Neural cell (in vitro differentiated cells): ENCODE measurements around the gene RENBP. TPM values are rescaled to one million over a fixed set of nuclear protein-coding genes. Genes with fewer than 3 reads are reported as not detected.

Experiments
- H2AFZ ChIP-seq: fragments of 200-600, 300-800 bp; sonication (generic), shearing (Covaris generic); 2 replicates; pipeline ENCODE4 v1.6.0; 2014; ENCODE audit warnings: low read depth, mild to moderate bottlenecking, antibody characterized with exemption, low read length, moderate library complexity
- H3F3A ChIP-seq: fragments of 200-600 bp; shearing (Covaris generic); 2 replicates; pipeline ENCODE4 v1.6.1; 2016; ENCODE audit warnings: mild to moderate bottlenecking, moderate library complexity, mixed read lengths, antibody characterized with exemption, low read length; ENCODE audit not compliant: insufficient read depth, poor library complexity, severe bottlenecking
- H3K27ac ChIP-seq: fragments of 200-600, 300-800 bp; sonication (generic), shearing (Covaris generic); 2 replicates; pipeline ENCODE4 v1.5.1; 2014; ENCODE audit warnings: mild to moderate bottlenecking, low read length, moderate library complexity
- H3K27me3 ChIP-seq: fragments of 300-800, 200-600 bp; sonication (generic), shearing (Covaris generic); 2 replicates; pipeline ENCODE4 v1.6.0; 2014; ENCODE audit warnings: mild to moderate bottlenecking, low read depth, low read length, moderate library complexity; ENCODE audit not compliant: insufficient read depth
- H3K36me3 ChIP-seq: fragments of 300-800, 200-600 bp; sonication (generic), shearing (Covaris generic); 2 replicates; pipeline ENCODE4 v1.5.1; 2014; ENCODE audit warnings: mild to moderate bottlenecking, antibody characterized with exemption, low read length, moderate library complexity; ENCODE audit not compliant: insufficient read depth
- H3K4me2 ChIP-seq: fragments of 300-800, 200-600 bp; sonication (generic), shearing (Covaris generic); 2 replicates; pipeline ENCODE4 v1.6.0; 2014; ENCODE audit warnings: mild to moderate bottlenecking, low read length
- H3K4me3 ChIP-seq: fragments of 300-800, 200-600 bp; sonication (generic), shearing (Covaris generic); 2 replicates; pipeline ENCODE4 v1.5.1; 2014; ENCODE audit warnings: mild to moderate bottlenecking, low read length, moderate library complexity
- H3K79me2 ChIP-seq: fragments of 200-600 bp; shearing (Covaris generic); replicated peaks from 2 replicates; pipeline ENCODE4 v1.6.0; 2014; ENCODE audit warnings: mild to moderate bottlenecking, low read length, moderate library complexity; ENCODE audit not compliant: insufficient read depth
- H3K9ac ChIP-seq: fragments of 300-800, 200-600 bp; sonication (generic), shearing (Covaris generic); 2 replicates; pipeline ENCODE4 v1.6.1; 2016; ENCODE audit warnings: mild to moderate bottlenecking, low read length, mixed read lengths
- H3K9me2 ChIP-seq: fragments of 200-600 bp; shearing (Covaris generic); 2 replicates; pipeline ENCODE4 v1.6.1; 2016; ENCODE audit warnings: mild to moderate bottlenecking, low read length, mixed read lengths; ENCODE audit not compliant: insufficient read depth
- H3K9me3 ChIP-seq: fragments of 200-600, 300-800 bp; sonication (generic), shearing (Covaris generic); 2 replicates; pipeline ENCODE4 v1.6.1; 2016; ENCODE audit warnings: mild to moderate bottlenecking, mixed run types, low read length, moderate library complexity, mixed read lengths
- H4K20me1 ChIP-seq: fragments of 200-600 bp; shearing (Covaris generic); 2 replicates; pipeline ENCODE4 v1.6.1; 2016; ENCODE audit warnings: mild to moderate bottlenecking, mixed run types; ENCODE audit not compliant: insufficient read depth
- EP300 ChIP-seq: fragments of 450-650 bp; conservative IDR thresholded peaks from 2 replicates; pipeline ENCODE4 v1.6.1; 2014; ENCODE audit warnings: antibody characterized with exemption, mild to moderate bottlenecking, moderate library complexity; ENCODE audit not compliant: poor library complexity, severe bottlenecking
- EZH2 ChIP-seq: fragments of 200-600, 300-800 bp; shearing (Covaris generic), sonication (generic); IDR thresholded peaks from 2 replicates; pipeline ENCODE4 v1.6.1; 2014; ENCODE audit warnings: antibody characterized with exemption, low read length, borderline replicate concordance, mild to moderate bottlenecking; ENCODE audit not compliant: insufficient read depth, poor library complexity, severe bottlenecking
- MXI1 ChIP-seq: fragments of 450-650 bp; conservative IDR thresholded peaks from 2 replicates; pipeline ENCODE4 v1.6.1; 2014; ENCODE audit warnings: antibody characterized with exemption, mild to moderate bottlenecking; ENCODE audit not compliant: poor library complexity, severe bottlenecking
- POLR2AphosphoS5 ChIP-seq: IDR thresholded peaks from 2 replicates; pipeline ENCODE4 v1.6.1; 2012
- RAD21 ChIP-seq: fragments of 450-650 bp; conservative IDR thresholded peaks from 2 replicates; pipeline ENCODE4 v1.6.1; 2014; ENCODE audit warnings: antibody characterized with exemption, mild to moderate bottlenecking, moderate library complexity
- REST ChIP-seq: IDR thresholded peaks from 2 replicates; pipeline ENCODE4 v1.6.1; 2012; ENCODE audit warnings: borderline replicate concordance
- SMC3 ChIP-seq: fragments of 450-650 bp; conservative IDR thresholded peaks from 2 replicates; pipeline ENCODE4 v1.6.1; 2014; ENCODE audit warnings: antibody characterized with exemption, mild to moderate bottlenecking, moderate library complexity; ENCODE audit not compliant: poor library complexity
- TAF1 ChIP-seq: IDR thresholded peaks from 2 replicates; pipeline ENCODE4 v1.6.1; 2012; ENCODE audit warnings: low read depth
- polyA plus RNA-seq: library from polyadenylated mRNA; depleted of rRNA; stranded (reverse); fragments of >200 nt; gene quantifications from 2 replicates; pipeline ENCODE4 v1.2.3, GENCODE V29; 2014
- TF ChIP-seq, protein P1 (sequence below): fragments of 450-650 bp; IDR thresholded peaks from 2 replicates; pipeline ENCODE4 v1.5.1; 2014; ENCODE audit warnings: antibody characterized with exemption, mild to moderate bottlenecking, moderate library complexity; ENCODE audit not compliant: poor library complexity, severe bottlenecking

The RENBP gene
- polyA plus RNA-seq, 1 donor from 2014 or later = 0.89 TPM

DNA sequence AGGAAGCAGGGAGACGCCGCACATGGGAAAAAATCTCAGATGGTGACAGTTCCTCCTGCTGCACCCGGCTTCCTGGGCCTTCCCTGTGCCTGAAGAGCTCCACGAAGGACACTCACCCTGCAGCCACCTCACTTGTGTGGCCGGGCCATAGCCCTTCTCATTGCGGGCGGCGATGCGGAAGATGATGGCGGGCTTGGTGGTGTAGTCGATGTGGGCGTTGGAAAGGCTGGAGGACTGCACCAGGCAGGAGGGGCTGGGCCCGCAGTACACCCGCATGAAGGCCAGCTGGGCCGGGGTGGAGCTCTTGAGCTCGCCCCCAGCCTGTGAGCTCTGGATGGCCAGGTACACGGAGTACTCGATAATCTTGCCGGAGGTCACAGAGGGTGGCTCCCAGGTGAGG is 5.7 kb upstream of the RENBP start:
- no peak for TF ChIP-seq EZH2
- TF ChIP-seq SMC3 = no peak
- TF ChIP-seq POLR2AphosphoS5 = no peak
- no peak for TF ChIP-seq TAF1
- no peak for TF ChIP-seq MXI1
- TF ChIP-seq, protein P1, sequence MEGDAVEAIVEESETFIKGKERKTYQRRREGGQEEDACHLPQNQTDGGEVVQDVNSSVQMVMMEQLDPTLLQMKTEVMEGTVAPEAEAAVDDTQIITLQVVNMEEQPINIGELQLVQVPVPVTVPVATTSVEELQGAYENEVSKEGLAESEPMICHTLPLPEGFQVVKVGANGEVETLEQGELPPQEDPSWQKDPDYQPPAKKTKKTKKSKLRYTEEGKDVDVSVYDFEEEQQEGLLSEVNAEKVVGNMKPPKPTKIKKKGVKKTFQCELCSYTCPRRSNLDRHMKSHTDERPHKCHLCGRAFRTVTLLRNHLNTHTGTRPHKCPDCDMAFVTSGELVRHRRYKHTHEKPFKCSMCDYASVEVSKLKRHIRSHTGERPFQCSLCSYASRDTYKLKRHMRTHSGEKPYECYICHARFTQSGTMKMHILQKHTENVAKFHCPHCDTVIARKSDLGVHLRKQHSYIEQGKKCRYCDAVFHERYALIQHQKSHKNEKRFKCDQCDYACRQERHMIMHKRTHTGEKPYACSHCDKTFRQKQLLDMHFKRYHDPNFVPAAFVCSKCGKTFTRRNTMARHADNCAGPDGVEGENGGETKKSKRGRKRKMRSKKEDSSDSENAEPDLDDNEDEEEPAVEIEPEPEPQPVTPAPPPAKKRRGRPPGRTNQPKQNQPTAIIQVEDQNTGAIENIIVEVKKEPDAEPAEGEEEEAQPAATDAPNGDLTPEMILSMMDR = no peak
- TF ChIP-seq REST = no peak
- no peak for TF ChIP-seq RAD21
- no peak for TF ChIP-seq EP300
- no peaks in the 10 kb centered on the region for H3K79me2 ChIP-seq
- H2AFZ ChIP-seq = no peak overlapping the region
- no peak overlapping the region for H3K4me2 ChIP-seq
- no peaks in the 10 kb centered on the region for H3K36me3 ChIP-seq
- no peak overlapping the region for H3K9ac ChIP-seq
- H3F3A ChIP-seq = no peaks in the 10 kb centered on the region
- no peaks in the 10 kb centered on the region for H3K9me2 ChIP-seq
- no peaks in the 10 kb centered on the region for H3K27me3 ChIP-seq
- no peaks in the 10 kb centered on the region for H3K9me3 ChIP-seq
- H3K4me3 ChIP-seq = no peak overlapping the region
- no peaks in the 10 kb centered on the region for H4K20me1 ChIP-seq
- no peak overlapping the region for H3K27ac ChIP-seq

DNA sequence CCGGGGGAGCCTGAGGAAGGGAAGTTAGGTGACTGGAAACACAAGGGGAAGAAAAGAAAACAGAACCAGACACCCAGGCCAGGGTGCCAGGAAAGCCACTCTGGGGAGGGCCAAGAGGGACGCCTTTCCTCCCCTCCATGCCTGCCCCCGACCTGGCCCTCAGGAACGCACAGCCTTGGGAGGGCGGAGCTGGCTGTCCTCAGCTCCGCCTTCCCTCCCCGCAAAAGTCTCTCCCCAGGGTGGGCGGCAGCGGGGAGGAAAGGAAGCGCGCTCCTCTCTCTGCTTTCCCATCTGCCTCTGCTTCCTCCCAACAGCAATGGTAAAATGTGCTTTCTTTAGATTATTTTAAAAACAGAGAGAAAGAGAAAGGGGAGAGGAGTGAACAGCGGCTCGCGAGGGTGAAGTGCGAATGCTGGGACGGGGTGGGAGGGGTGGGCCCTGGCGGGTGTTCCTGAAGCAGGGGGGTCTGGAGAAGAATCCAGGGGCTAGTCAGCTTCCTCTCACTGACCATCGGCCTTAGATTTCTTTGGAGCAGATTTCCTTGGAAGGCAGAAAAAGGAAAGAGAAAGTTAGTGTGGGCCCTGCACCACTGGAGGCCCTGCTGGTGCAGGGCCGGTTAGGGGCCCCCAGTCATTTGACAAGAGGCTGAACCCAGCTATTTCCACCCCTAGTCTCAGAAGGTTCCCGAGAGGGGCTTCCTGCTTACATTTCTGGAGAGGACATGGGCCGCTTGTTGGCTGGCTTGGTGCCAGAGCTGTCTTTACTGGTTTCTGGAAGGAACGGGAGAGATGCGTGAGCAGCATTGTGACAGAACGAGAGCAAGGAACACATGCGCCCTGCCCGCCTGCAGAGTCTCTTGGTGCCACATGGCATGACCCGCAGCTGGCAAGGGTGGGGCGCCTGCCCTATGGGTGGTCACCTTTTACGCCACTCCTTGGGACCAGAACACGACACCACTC is 4.7 kb upstream of the RENBP start:
- Histone ChIP-seq H3K4me2 (no peak overlapping the region), H4K20me1 (no peaks in the 10 kb centered on the region), H2AFZ (no peak overlapping the region), H3K27me3 (no peaks in the 10 kb centered on the region), H3F3A (no peaks in the 10 kb centered on the region), H3K36me3 (no peaks in the 10 kb centered on the region), H3K9ac (no peak overlapping the region), H3K79me2 (no peaks in the 10 kb centered on the region), H3K9me2 (no peaks in the 10 kb centered on the region), H3K4me3 (no peak overlapping the region), H3K9me3 (no peaks in the 10 kb centered on the region), H3K27ac (no peak overlapping the region)
- no peak for TF ChIP-seq EP300
- TF ChIP-seq EZH2 = no peak
- TF ChIP-seq, protein P1 = no peak
- TF ChIP-seq RAD21 = no peak
- TF ChIP-seq REST = no peak
- TF ChIP-seq TAF1 = no peak
- TF ChIP-seq POLR2AphosphoS5 = no peak
- no peak for TF ChIP-seq SMC3
- no peak for TF ChIP-seq MXI1
